Ishikawa (cell line): Measurements from ENCODE around the gene NGF.

Source experiments
- CEBPB ChIP-seq: IDR thresholded peaks from 2 replicates; pipeline ENCODE4 v1.6.1; 2012
- CREB1 ChIP-seq: IDR thresholded peaks from 2 replicates; pipeline ENCODE4 v1.6.1; 2012; ENCODE audit warnings: low read depth
- EGR1 ChIP-seq: IDR thresholded peaks from 2 replicates; pipeline ENCODE4 v1.6.1; 2012
- EP300 ChIP-seq: IDR thresholded peaks from 2 replicates; pipeline ENCODE4 v1.6.1; 2012; ENCODE audit warnings: borderline replicate concordance
- FOXM1 ChIP-seq: IDR thresholded peaks from 2 replicates; pipeline ENCODE4 v1.6.1; 2012; ENCODE audit warnings: low read depth, borderline replicate concordance
- RAD21 ChIP-seq: IDR thresholded peaks from 2 replicates; pipeline ENCODE4 v1.6.1; 2012; ENCODE audit warnings: low read depth
- REST ChIP-seq: IDR thresholded peaks from 2 replicates; pipeline ENCODE4 v1.6.1; 2012; ENCODE audit warnings: low read depth, mild to moderate bottlenecking
- TAF1 ChIP-seq: IDR thresholded peaks from 2 replicates; pipeline ENCODE4 v1.6.1; 2012; ENCODE audit warnings: low read depth, mild to moderate bottlenecking
- USF1 ChIP-seq: IDR thresholded peaks from 2 replicates; pipeline ENCODE4 v1.6.1; 2012
- YY1 ChIP-seq: IDR thresholded peaks from 2 replicates; pipeline ENCODE4 v1.6.1; 2012; ENCODE audit warnings: low read depth
- ZBTB7A ChIP-seq: IDR thresholded peaks from 2 replicates; pipeline ENCODE4 v1.6.1; 2012; ENCODE audit warnings: low read depth
- TF ChIP-seq, protein P1 (sequence below): IDR thresholded peaks from 2 replicates; pipeline ENCODE4 v1.6.1; 2012

DNA sequence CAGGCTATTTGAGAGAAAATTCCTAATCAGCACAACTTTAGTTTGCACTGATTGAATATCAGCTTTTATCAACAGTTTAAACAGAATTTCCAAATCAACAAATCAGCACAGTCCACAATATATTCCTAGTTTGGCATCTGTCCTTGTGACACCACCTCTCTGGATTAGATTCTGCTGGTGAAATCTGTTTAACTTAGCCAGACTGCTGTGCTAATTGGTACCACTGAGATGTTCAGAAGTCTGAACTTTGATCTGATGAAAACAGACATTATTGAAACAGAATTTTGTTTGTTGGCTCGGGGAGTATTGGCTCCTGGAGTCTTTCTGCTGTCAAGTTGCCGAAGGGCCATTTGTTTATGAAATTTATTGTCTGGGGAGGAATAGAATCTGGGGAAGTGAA, 17.0 kb upstream of the NGF start:
- TF ChIP-seq USF1 (no peak), TAF1 (no peak), REST (no peak), RAD21 (no peak), FOXM1 (no peak), CREB1 (no peak), YY1 (no peak), EP300 (no peak), CEBPB (no peak), EGR1 (no peak), ZBTB7A (no peak)
- TF ChIP-seq, protein P1, sequence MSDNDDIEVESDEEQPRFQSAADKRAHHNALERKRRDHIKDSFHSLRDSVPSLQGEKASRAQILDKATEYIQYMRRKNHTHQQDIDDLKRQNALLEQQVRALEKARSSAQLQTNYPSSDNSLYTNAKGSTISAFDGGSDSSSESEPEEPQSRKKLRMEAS = no peak
